PC-3 (cell line): ENCODE measurements around the gene PQBP1.

Experiments used
- CTCF ChIP-seq: fragments of 300-600 bp; sonication (generic); conservative IDR thresholded peaks from 2 replicates; pipeline ENCODE4 v1.5.1; 2017; ENCODE audit warnings: antibody characterized with exemption, low read depth, mild to moderate bottlenecking, low read length
- EZH2 ChIP-seq: fragments of 300-600 bp; sonication (generic); IDR thresholded peaks from one replicate; pipeline ENCODE4 v1.6.1; 2017; ENCODE audit warnings: antibody characterized with exemption, mild to moderate bottlenecking, low read length; ENCODE audit not compliant: unreplicated experiment
- EZH2phosphoT487 ChIP-seq: fragments of 300-600 bp; sonication (generic); IDR thresholded peaks from 2 replicates; pipeline ENCODE4 v1.6.1; 2018; ENCODE audit warnings: mild to moderate bottlenecking, antibody characterized with exemption, low read length, borderline replicate concordance

GRCh38 chrX:48917139-48918001 is 19.6 kb downstream of the PQBP1 start:
- peak; percentile 91 for TF ChIP-seq CTCF
- no peak for TF ChIP-seq EZH2
- TF ChIP-seq EZH2phosphoT487, result no peak
